Measurements from ENCODE around the gene PID1. TPM values are rescaled to one million over a fixed set of nuclear protein-coding genes. Genes with fewer than 3 reads are reported as not detected.
A peak's percentile ranks its signal among the peaks of the same experiment; 100 is the strongest.

PID1 gene
- polyA plus RNA-seq, 4 donors, result 4.9 to 26.0 (median 14.6) TPM

GRCh38 chr2:229043681-229044080 lies 227.4 kb downstream of the PID1 start:
- H3K27me3 ChIP-seq (ENCODE audit: control insufficient read depth in 3 of 3, insufficient read depth in 3 of 3, low read length in 3 of 3), result no peaks in the 10 kb centered on the region
- WGBS, 3 donors, result 77 to 92% (median 83%) methylated on average over 3 of the region's 3 CpGs
- no peak overlapping the region for H3K4me3 ChIP-seq (ENCODE audit: low read depth in 1 of 3, low read length in 3 of 3)
- DNase-seq (no peak), FAIRE-seq (no peak)
- no peaks in the 10 kb centered on the region for H3K9me3 ChIP-seq (ENCODE audit: control insufficient read depth in 2 of 2, insufficient read depth in 1 of 2, low read depth in 1 of 2, low read length in 1 of 2)
- H3K27ac ChIP-seq (ENCODE audit: low read depth in 1 of 3, low read length in 2 of 3), result no peak overlapping the region
- H3K4me1 ChIP-seq (ENCODE audit: control insufficient read depth in 3 of 3, insufficient read depth in 2 of 3, low read depth in 1 of 3, low read length in 2 of 3), result no peaks in the 10 kb centered on the region
- H3K36me3 ChIP-seq (ENCODE audit: control insufficient read depth in 3 of 3, insufficient read depth in 2 of 3, low read depth in 1 of 3, low read length in 3 of 3), result no peaks in the 10 kb centered on the region

- H3K36me3 ChIP-seq (ENCODE audit: control insufficient read depth in 3 of 3, insufficient read depth in 2 of 3, low read depth in 1 of 3, low read length in 3 of 3), result no peaks in the 10 kb centered on the region
- no peak for DNase-seq
- no peaks in the 10 kb centered on the region for H3K4me1 ChIP-seq (ENCODE audit: control insufficient read depth in 3 of 3, insufficient read depth in 2 of 3, low read depth in 1 of 3, low read length in 2 of 3)
- H3K27ac ChIP-seq (ENCODE audit: low read depth in 1 of 3, low read length in 2 of 3), result no peak overlapping the region
- no peak overlapping the region for H3K4me3 ChIP-seq (ENCODE audit: low read depth in 1 of 3, low read length in 3 of 3)
- WGBS, 3 donors, result 60 to 88% (median 85%) methylated on average over 2 of the region's 2 CpGs
- H3K27me3 ChIP-seq (ENCODE audit: control insufficient read depth in 3 of 3, insufficient read depth in 3 of 3, low read length in 3 of 3), result no peaks in the 10 kb centered on the region
- FAIRE-seq, result no peak
- H3K9me3 ChIP-seq (ENCODE audit: control insufficient read depth in 2 of 2, insufficient read depth in 1 of 2, low read depth in 1 of 2, low read length in 1 of 2), result no peaks in the 10 kb centered on the region
Measured at GRCh38 chr2:229042349-229042748, 228.7 kb downstream of the PID1 start.

GRCh38 chr2:229041691-229042090 lies 229.4 kb downstream of the PID1 start:
- H3K9me3 ChIP-seq (ENCODE audit: control insufficient read depth in 2 of 2, insufficient read depth in 1 of 2, low read depth in 1 of 2, low read length in 1 of 2), result no peaks in the 10 kb centered on the region
- WGBS, 3 donors, result 46 to 71% (median 53%) methylated on average over 2 of the region's 2 CpGs
- FAIRE-seq, result no peak

GRCh38 chr2:229037621-229038020 lies 233.5 kb downstream of the PID1 start:
- no peaks in the 10 kb centered on the region for H3K9me3 ChIP-seq (ENCODE audit: control insufficient read depth in 2 of 2, insufficient read depth in 1 of 2, low read depth in 1 of 2, low read length in 1 of 2)
- H3K4me1 ChIP-seq (ENCODE audit: control insufficient read depth in 3 of 3, insufficient read depth in 2 of 3, low read depth in 1 of 3, low read length in 2 of 3), result no peaks in the 10 kb centered on the region
- DNase-seq (no peak), FAIRE-seq (no peak)
- H3K4me3 ChIP-seq (ENCODE audit: low read depth in 1 of 3, low read length in 3 of 3), result no peak overlapping the region
- WGBS, 3 donors, result 63 to 76% (median 65%) methylated on average over 4 of the region's 4 CpGs
- H3K27me3 ChIP-seq (ENCODE audit: control insufficient read depth in 3 of 3, insufficient read depth in 3 of 3, low read length in 3 of 3), result no peaks in the 10 kb centered on the region
- peaks cover 0 to 2% (median 0%) of the 10 kb centered on the region in 3 donors for H3K36me3 ChIP-seq (ENCODE audit: control insufficient read depth in 3 of 3, insufficient read depth in 2 of 3, low read depth in 1 of 3, low read length in 3 of 3)
- no peak overlapping the region for H3K27ac ChIP-seq (ENCODE audit: low read depth in 1 of 3, low read length in 2 of 3)

More at GRCh38 chr2:229041691-229042090, 229.4 kb downstream of the PID1 start:
- no peak for DNase-seq
- Histone ChIP-seq H3K4me3 (ENCODE audit: low read depth in 1 of 3, low read length in 3 of 3) (no peak overlapping the region), H3K27ac (ENCODE audit: low read depth in 1 of 3, low read length in 2 of 3) (no peak overlapping the region), H3K36me3 (ENCODE audit: control insufficient read depth in 3 of 3, insufficient read depth in 2 of 3, low read depth in 1 of 3, low read length in 3 of 3) (no peaks in the 10 kb centered on the region), H3K27me3 (ENCODE audit: control insufficient read depth in 3 of 3, insufficient read depth in 3 of 3, low read length in 3 of 3) (no peaks in the 10 kb centered on the region), H3K4me1 (ENCODE audit: control insufficient read depth in 3 of 3, insufficient read depth in 2 of 3, low read depth in 1 of 3, low read length in 2 of 3) (no peaks in the 10 kb centered on the region)

GRCh38 chr2:229033816-229034215 lies 237.3 kb downstream of the PID1 start:
- Histone ChIP-seq H3K27me3 (ENCODE audit: control insufficient read depth in 3 of 3, insufficient read depth in 3 of 3, low read length in 3 of 3) (no peaks in the 10 kb centered on the region), H3K4me3 (ENCODE audit: low read depth in 1 of 3, low read length in 3 of 3) (no peak overlapping the region), H3K27ac (ENCODE audit: low read depth in 1 of 3, low read length in 2 of 3) (no peak overlapping the region), H3K4me1 (ENCODE audit: control insufficient read depth in 3 of 3, insufficient read depth in 2 of 3, low read depth in 1 of 3, low read length in 2 of 3) (no peaks in the 10 kb centered on the region), H3K36me3 (ENCODE audit: control insufficient read depth in 3 of 3, insufficient read depth in 2 of 3, low read depth in 1 of 3, low read length in 3 of 3) (peaks cover 0 to 2% (median 0%) of the 10 kb centered on the region in 3 donors), H3K9me3 (ENCODE audit: control insufficient read depth in 2 of 2, insufficient read depth in 1 of 2, low read depth in 1 of 2, low read length in 1 of 2) (peaks cover 0 to 2% of the 10 kb centered on the region in 2 donors)
- FAIRE-seq, result no peak
- DNase-seq, result no peak
- WGBS, 3 donors, result 79 to 84% (median 83%) methylated on average over 3 of the region's 3 CpGs

GRCh38 chr2:229032608-229033234 lies 238.4 kb downstream of the PID1 start:
- Histone ChIP-seq H3K27ac (ENCODE audit: low read depth in 1 of 3, low read length in 2 of 3) (no peak overlapping the region), H3K4me3 (ENCODE audit: low read depth in 1 of 3, low read length in 3 of 3) (no peak overlapping the region), H3K36me3 (ENCODE audit: control insufficient read depth in 3 of 3, insufficient read depth in 2 of 3, low read depth in 1 of 3, low read length in 3 of 3) (peaks cover 0 to 2% (median 0%) of the 10 kb centered on the region in 3 donors), H3K9me3 (ENCODE audit: control insufficient read depth in 2 of 2, insufficient read depth in 1 of 2, low read depth in 1 of 2, low read length in 1 of 2) (peaks cover 0 to 2% of the 10 kb centered on the region in 2 donors), H3K27me3 (ENCODE audit: control insufficient read depth in 3 of 3, insufficient read depth in 3 of 3, low read length in 3 of 3) (no peaks in the 10 kb centered on the region), H3K4me1 (ENCODE audit: control insufficient read depth in 3 of 3, insufficient read depth in 2 of 3, low read depth in 1 of 3, low read length in 2 of 3) (no peaks in the 10 kb centered on the region)
- FAIRE-seq, result no peak
- 92 to 97% (median 92%) methylated on average over 9 of the region's 9 CpGs for WGBS, 3 donors
- no peak for DNase-seq

GRCh38 chr2:229027353-229028105 lies 243.6 kb downstream of the PID1 start:
- Histone ChIP-seq H3K4me3 (ENCODE audit: low read depth in 1 of 3, low read length in 3 of 3) (no peak overlapping the region), H3K36me3 (ENCODE audit: control insufficient read depth in 3 of 3, insufficient read depth in 2 of 3, low read depth in 1 of 3, low read length in 3 of 3) (peaks cover 0 to 8% (median 0%) of the 10 kb centered on the region in 3 donors), H3K27me3 (ENCODE audit: control insufficient read depth in 3 of 3, insufficient read depth in 3 of 3, low read length in 3 of 3) (no peaks in the 10 kb centered on the region), H3K9me3 (ENCODE audit: control insufficient read depth in 2 of 2, insufficient read depth in 1 of 2, low read depth in 1 of 2, low read length in 1 of 2) (peaks cover 0 to 2% of the 10 kb centered on the region in 2 donors), H3K4me1 (ENCODE audit: control insufficient read depth in 3 of 3, insufficient read depth in 2 of 3, low read depth in 1 of 3, low read length in 2 of 3) (peaks cover 0 to 5% (median 0%) of the 10 kb centered on the region in 3 donors), H3K27ac (ENCODE audit: low read depth in 1 of 3, low read length in 2 of 3) (peak overlapping the region in 1 of 3 donors; percentile 57)
- FAIRE-seq (no peak), DNase-seq (peak; percentile 69 to 82)
- 53 to 75% (median 61%) methylated on average over 12 of the region's 12 CpGs for WGBS, 3 donors

GRCh38 chr2:229025653-229026052 lies 245.4 kb downstream of the PID1 start:
- no peaks in the 10 kb centered on the region for H3K27me3 ChIP-seq (ENCODE audit: control insufficient read depth in 3 of 3, insufficient read depth in 3 of 3, low read length in 3 of 3)
- no peak for DNase-seq
- no peak overlapping the region for H3K27ac ChIP-seq (ENCODE audit: low read depth in 1 of 3, low read length in 2 of 3)
- peaks cover 0 to 2% of the 10 kb centered on the region in 2 donors for H3K9me3 ChIP-seq (ENCODE audit: control insufficient read depth in 2 of 2, insufficient read depth in 1 of 2, low read depth in 1 of 2, low read length in 1 of 2)
- peaks cover 0 to 5% (median 0%) of the 10 kb centered on the region in 3 donors for H3K4me1 ChIP-seq (ENCODE audit: control insufficient read depth in 3 of 3, insufficient read depth in 2 of 3, low read depth in 1 of 3, low read length in 2 of 3)
- WGBS, 3 donors, result 88 to 93% (median 93%) methylated on average over 20 of the region's 20 CpGs
- H3K36me3 ChIP-seq (ENCODE audit: control insufficient read depth in 3 of 3, insufficient read depth in 2 of 3, low read depth in 1 of 3, low read length in 3 of 3), result peaks cover 0 to 8% (median 0%) of the 10 kb centered on the region in 3 donors
- no peak for FAIRE-seq
- no peak overlapping the region for H3K4me3 ChIP-seq (ENCODE audit: low read depth in 1 of 3, low read length in 3 of 3)
